OCI-LY7 (cell line): ENCODE data around the gene KCNC2. TPM values are rescaled to one million over a fixed set of nuclear protein-coding genes. Genes with fewer than 3 reads are reported as not detected.

Experiments
- BruUV-seq: library from RNA; stranded (reverse); fragments of 400-500 nt; replicated peaks from 2 replicates; lab custom pipeline; 2021; lab: Mats Ljungman, UMichigan
- CTCF ChIA-PET: fragments of 300-600 bp; sonication (Branson Sonifier 250); formaldehyde crosslinking; loops from one replicate; lab custom pipeline; 2022; ENCODE audit warnings: antibody characterized with exemption; ENCODE audit not compliant: unreplicated experiment; lab: Charles Lee
- POLR2A ChIA-PET: fragments of 300-600 bp; sonication (Branson Sonifier 250); formaldehyde crosslinking; loops from one replicate; lab custom pipeline; 2022; ENCODE audit warnings: antibody characterized with exemption; lab: Charles Lee
- DNase-seq: peaks from one replicate; pipeline ENCODE4 v3.0.0-alpha.2; 2015; ENCODE audit warnings: low spot score
- H2AFZ ChIP-seq: fragments of 200-600 bp; sonication (generic), shearing (Covaris generic); 2 replicates; pipeline ENCODE4 v1.6.1; 2014; ENCODE audit warnings: mild to moderate bottlenecking, antibody characterized with exemption, low read length, moderate library complexity
- H3K27ac ChIP-seq: fragments of 200-600 bp; sonication (generic); 2 replicates; pipeline ENCODE4 v1.5.1; 2014; ENCODE audit warnings: mixed run types, low read depth, mild to moderate bottlenecking, moderate library complexity, low read length, inconsistent platforms; ENCODE audit not compliant: poor library complexity, severe bottlenecking
- H3K36me3 ChIP-seq: fragments of 200-600 bp; sonication (generic); 2 replicates; pipeline ENCODE4 v1.6.1; 2014; ENCODE audit warnings: mild to moderate bottlenecking, antibody characterized with exemption, low read length, moderate library complexity, mixed read lengths; ENCODE audit not compliant: insufficient read depth
- H3K4me1 ChIP-seq: fragments of 200-600 bp; sonication (generic); 2 replicates; pipeline ENCODE4 v1.5.1; 2014; ENCODE audit warnings: mild to moderate bottlenecking, low read length; ENCODE audit not compliant: insufficient read depth, poor library complexity, severe bottlenecking
- H3K4me2 ChIP-seq: fragments of 200-600 bp; sonication (generic); 2 replicates; pipeline ENCODE4 v1.6.1; 2014; ENCODE audit warnings: mild to moderate bottlenecking, low read length
- H3K4me3 ChIP-seq: fragments of 200-600 bp; sonication (generic); 2 replicates; pipeline ENCODE4 v1.5.1; 2014; ENCODE audit warnings: mild to moderate bottlenecking, low read depth, low read length; ENCODE audit not compliant: poor library complexity, severe bottlenecking
- H3K79me2 ChIP-seq: fragments of 200-600 bp; sonication (generic); 2 replicates; pipeline ENCODE4 v1.6.1; 2016; ENCODE audit warnings: low read depth, mild to moderate bottlenecking, low read length, moderate library complexity, mixed read lengths; ENCODE audit not compliant: insufficient read depth
- H3K9me2 ChIP-seq: fragments of 200-600 bp; sonication (generic); 2 replicates; pipeline ENCODE4 v1.6.1; 2016; ENCODE audit warnings: mild to moderate bottlenecking, low read length, mixed read lengths; ENCODE audit not compliant: insufficient read depth
- H3K9me3 ChIP-seq: fragments of 200-600 bp; sonication (generic); 2 replicates; pipeline ENCODE4 v1.6.1; 2014; ENCODE audit warnings: mild to moderate bottlenecking, mixed run types, low read length, mixed read lengths
- H4K20me1 ChIP-seq: fragments of 200-600 bp; sonication (generic); 2 replicates; pipeline ENCODE4 v1.6.1; 2014; ENCODE audit warnings: mild to moderate bottlenecking, antibody characterized with exemption, low read length, moderate library complexity, mixed read lengths; ENCODE audit not compliant: insufficient read depth
- CTCF ChIP-seq: fragments of 200-600 bp; sonication (generic); conservative IDR thresholded peaks from 2 replicates; pipeline ENCODE4 v1.5.1; 2014; ENCODE audit warnings: mild to moderate bottlenecking, antibody characterized with exemption, low read length, moderate library complexity, mixed read lengths
- EZH2phosphoT487 ChIP-seq: fragments of 200-600 bp; sonication (generic); IDR thresholded peaks from 2 replicates; pipeline ENCODE4 v1.6.1; 2018; ENCODE audit warnings: low read depth, borderline replicate concordance, mild to moderate bottlenecking, mixed run types, antibody characterized with exemption, low read length, moderate library complexity, mixed read lengths
- intact Hi-C: fragments of 100-400 bp; cut with micrococcal nuclease; formaldehyde crosslinking; loops from one replicate; pipeline ENCODE4 v1.10.0; 2022; ENCODE audit not compliant: unreplicated experiment
- total RNA-seq, 2 experiments: library from RNA; depleted of rRNA in 1 of 2; stranded (reverse); fragments of >200 nt in 1 of 2; shearing (Covaris generic) in 1 of 2; gene quantifications; 2 replicates each; pipeline ENCODE4 v1.2.3, GENCODE V29; 2014 to 2022

KCNC2 gene
- total RNA-seq, 2 experiments from 2014 or later: not detected

- no peak for DNase-seq
- Histone ChIP-seq H2AFZ (no peak overlapping the region), H3K36me3 (no peaks in the 10 kb centered on the region), H3K4me1 (no peaks in the 10 kb centered on the region), H3K9me3 (no peaks in the 10 kb centered on the region), H3K4me2 (no peak overlapping the region), H3K4me3 (no peak overlapping the region), H3K27ac (no peak overlapping the region), H4K20me1 (no peaks in the 10 kb centered on the region), H3K79me2 (no peaks in the 10 kb centered on the region), H3K9me2 (no peaks in the 10 kb centered on the region; the same call in 1 of the 2 replicates)
- CTCF ChIA-PET: no interaction called here
- TF ChIP-seq EZH2phosphoT487 (no peak), CTCF (no peak)
- intact Hi-C loops: no loop called here
- BruUV-seq: no TSS peak
- POLR2A ChIA-PET: no interaction called here
Measured at GRCh38 chr12:75135026-75135425, 74.6 kb downstream of the KCNC2 start.

- POLR2A ChIA-PET: no interaction called here
Measured at GRCh38 chr12:75130811-75131210, 78.8 kb downstream of the KCNC2 start.

More at GRCh38 chr12:75130811-75131210, 78.8 kb downstream of the KCNC2 start:
- intact Hi-C loops: no loop called here
- no peaks in the 10 kb centered on the region for H3K9me3 ChIP-seq
- no peak overlapping the region for H2AFZ ChIP-seq
- H3K4me1 ChIP-seq: no peaks in the 10 kb centered on the region
- no peaks in the 10 kb centered on the region for H3K79me2 ChIP-seq
- H3K4me2 ChIP-seq: no peak overlapping the region
- no peaks in the 10 kb centered on the region; the same call in 1 of the 2 replicates for H3K9me2 ChIP-seq
- no peaks in the 10 kb centered on the region for H3K36me3 ChIP-seq
- H4K20me1 ChIP-seq: no peaks in the 10 kb centered on the region
- TF ChIP-seq EZH2phosphoT487: no peak
- no peak for TF ChIP-seq CTCF
- BruUV-seq: no TSS peak
- CTCF ChIA-PET: no interaction called here
- no peak overlapping the region for H3K4me3 ChIP-seq
- H3K27ac ChIP-seq: no peak overlapping the region
- no peak for DNase-seq
